ENCODE results near the gene ZFP69B. TPM values are rescaled to one million over a fixed set of nuclear protein-coding genes. Genes with fewer than 3 reads are reported as not detected.
A peak's percentile ranks its signal among the peaks of the same experiment; 100 is the strongest.

Gene ZFP69B
- total and polyA plus RNA-seq, 8 donors = 0.85 to 2.4 (median 1.5) TPM

DNA sequence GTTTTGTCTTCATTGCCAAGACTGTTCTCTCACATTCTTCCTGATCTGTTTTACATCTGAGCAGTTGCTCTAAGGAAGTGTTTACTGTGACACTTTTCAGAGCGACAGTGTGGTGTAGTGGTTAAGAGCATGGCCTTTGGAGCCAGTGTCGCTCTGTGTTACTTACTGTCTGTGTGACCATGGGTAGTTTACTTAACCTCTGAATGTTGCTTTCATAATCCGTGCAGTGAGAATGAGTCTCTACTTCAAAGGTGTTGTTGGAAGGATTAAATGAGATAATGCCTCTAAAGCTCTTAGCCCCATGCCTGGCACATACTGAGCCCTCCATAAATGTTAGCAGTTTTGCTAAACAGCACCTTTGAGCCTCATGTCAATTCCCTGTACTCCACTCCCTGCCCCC is 35.9 kb upstream of the ZFP69B start:
- H3K27ac ChIP-seq = no peak overlapping the region
- TF ChIP-seq, protein P1, sequence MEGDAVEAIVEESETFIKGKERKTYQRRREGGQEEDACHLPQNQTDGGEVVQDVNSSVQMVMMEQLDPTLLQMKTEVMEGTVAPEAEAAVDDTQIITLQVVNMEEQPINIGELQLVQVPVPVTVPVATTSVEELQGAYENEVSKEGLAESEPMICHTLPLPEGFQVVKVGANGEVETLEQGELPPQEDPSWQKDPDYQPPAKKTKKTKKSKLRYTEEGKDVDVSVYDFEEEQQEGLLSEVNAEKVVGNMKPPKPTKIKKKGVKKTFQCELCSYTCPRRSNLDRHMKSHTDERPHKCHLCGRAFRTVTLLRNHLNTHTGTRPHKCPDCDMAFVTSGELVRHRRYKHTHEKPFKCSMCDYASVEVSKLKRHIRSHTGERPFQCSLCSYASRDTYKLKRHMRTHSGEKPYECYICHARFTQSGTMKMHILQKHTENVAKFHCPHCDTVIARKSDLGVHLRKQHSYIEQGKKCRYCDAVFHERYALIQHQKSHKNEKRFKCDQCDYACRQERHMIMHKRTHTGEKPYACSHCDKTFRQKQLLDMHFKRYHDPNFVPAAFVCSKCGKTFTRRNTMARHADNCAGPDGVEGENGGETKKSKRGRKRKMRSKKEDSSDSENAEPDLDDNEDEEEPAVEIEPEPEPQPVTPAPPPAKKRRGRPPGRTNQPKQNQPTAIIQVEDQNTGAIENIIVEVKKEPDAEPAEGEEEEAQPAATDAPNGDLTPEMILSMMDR (IDR thresholded peaks at IDR 0.05) = no peak
- peaks cover 5 to 32% (median 20%) of the 10 kb centered on the region in 3 donors for H3K36me3 ChIP-seq
- H3K4me1 ChIP-seq = no peaks in the 10 kb centered on the region
- no peak for DNase-seq
- ATAC-seq = no peak
- no peaks in the 10 kb centered on the region for H3K27me3 ChIP-seq
- no peaks in the 10 kb centered on the region for H3K9me3 ChIP-seq
- no peak for FAIRE-seq
- intact Hi-C loops (cut with DNase I) = no loop called here
- whole genome bisulfite sequencing, 2 donors = 92 to 93% methylated on average over 3 of the region's 3 CpGs
- no peak overlapping the region for H3K4me3 ChIP-seq

DNA sequence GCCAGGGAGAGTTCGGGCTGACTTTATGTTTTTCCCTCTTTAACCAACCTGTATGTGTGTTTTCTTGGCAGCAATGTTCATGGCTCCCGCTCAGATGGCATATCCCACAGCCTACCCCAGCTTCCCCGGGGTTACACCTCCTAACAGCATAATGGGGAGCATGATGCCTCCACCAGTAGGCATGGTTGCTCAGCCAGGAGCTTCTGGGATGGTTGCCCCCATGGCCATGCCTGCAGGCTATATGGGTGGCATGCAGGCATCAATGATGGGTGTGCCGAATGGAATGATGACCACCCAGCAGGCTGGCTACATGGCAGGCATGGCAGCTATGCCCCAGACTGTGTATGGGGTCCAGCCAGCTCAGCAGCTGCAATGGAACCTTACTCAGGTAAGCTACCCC is 33.6 kb upstream of the ZFP69B start:
- FAIRE-seq = no peak
- intact Hi-C loops (cut with DNase I) = no loop called here
- Histone ChIP-seq H3K4me3 (no peak overlapping the region), H3K9me3 (no peaks in the 10 kb centered on the region), H3K27ac (no peak overlapping the region), H3K36me3 (peaks cover 5 to 32% (median 20%) of the 10 kb centered on the region in 3 donors), H3K27me3 (no peaks in the 10 kb centered on the region), H3K4me1 (no peaks in the 10 kb centered on the region)
- DNase-seq = no peak
- ATAC-seq = no peak
- WGBS, 2 donors = 97 to 99% methylated on average over 4 of the region's 4 CpGs
- TF ChIP-seq, protein P1 (IDR thresholded peaks at IDR 0.05) = no peak

DNA sequence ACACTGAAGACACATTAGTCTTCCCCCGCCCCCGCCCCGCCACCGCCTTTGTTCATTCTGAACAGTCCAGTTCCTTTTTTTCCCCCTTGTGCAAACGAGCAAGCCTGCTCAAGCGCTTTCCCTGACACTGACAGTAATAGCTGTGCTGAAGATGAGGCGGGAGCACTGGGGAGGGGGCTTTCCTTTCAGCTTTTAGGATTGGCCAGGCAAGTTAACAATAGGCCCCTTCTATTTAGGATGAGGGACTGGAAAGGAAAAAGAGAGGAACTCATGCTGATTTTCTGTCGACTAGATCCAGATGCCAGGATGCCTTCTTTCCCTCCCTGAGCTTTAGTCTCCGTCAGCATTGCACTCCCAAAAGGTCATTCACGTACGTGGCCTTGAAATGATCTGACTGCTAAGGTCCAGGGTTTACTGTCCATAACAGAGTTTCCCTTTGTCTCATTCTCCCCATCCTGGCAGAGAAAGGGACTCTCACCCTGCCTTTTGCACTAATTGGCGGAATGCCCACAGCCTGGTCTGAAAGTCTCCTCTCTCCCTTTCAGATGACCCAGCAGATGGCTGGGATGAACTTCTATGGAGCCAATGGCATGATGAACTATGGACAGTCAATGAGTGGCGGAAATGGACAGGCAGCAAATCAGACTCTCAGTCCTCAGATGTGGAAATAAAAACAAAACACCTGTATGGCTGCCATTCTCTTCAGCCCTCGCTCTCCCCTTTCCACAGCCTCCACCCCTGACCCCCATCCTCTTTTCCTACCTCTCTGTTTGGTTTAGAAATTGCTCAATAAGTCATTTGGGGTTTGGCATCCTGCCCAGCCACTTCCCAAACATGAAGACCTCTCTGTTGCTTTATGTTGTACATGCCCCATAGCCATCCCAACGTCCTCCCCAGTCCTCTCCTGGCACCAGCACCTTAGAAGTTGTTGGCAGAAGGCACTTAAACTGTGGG is 28.6 kb upstream of the ZFP69B start:
- H3K36me3 ChIP-seq = peaks cover 3 to 19% (median 5%) of the 10 kb centered on the region in 3 donors
- TF ChIP-seq, protein P1 (IDR thresholded peaks at IDR 0.05) = no peak
- H3K9me3 ChIP-seq = no peaks in the 10 kb centered on the region
- peak in 2 of 4 donors; percentile 53 to 54 for ATAC-seq
- no peak overlapping the region for H3K4me3 ChIP-seq
- no peak overlapping the region for H3K27ac ChIP-seq
- intact Hi-C loops (cut with DNase I) = no loop called here
- H3K4me1 ChIP-seq = no peaks in the 10 kb centered on the region
- H3K27me3 ChIP-seq = no peaks in the 10 kb centered on the region
- FAIRE-seq = no peak
- no peak for DNase-seq
- WGBS, 2 donors = 79 to 81% methylated on average over 15 of the region's 15 CpGs

DNA sequence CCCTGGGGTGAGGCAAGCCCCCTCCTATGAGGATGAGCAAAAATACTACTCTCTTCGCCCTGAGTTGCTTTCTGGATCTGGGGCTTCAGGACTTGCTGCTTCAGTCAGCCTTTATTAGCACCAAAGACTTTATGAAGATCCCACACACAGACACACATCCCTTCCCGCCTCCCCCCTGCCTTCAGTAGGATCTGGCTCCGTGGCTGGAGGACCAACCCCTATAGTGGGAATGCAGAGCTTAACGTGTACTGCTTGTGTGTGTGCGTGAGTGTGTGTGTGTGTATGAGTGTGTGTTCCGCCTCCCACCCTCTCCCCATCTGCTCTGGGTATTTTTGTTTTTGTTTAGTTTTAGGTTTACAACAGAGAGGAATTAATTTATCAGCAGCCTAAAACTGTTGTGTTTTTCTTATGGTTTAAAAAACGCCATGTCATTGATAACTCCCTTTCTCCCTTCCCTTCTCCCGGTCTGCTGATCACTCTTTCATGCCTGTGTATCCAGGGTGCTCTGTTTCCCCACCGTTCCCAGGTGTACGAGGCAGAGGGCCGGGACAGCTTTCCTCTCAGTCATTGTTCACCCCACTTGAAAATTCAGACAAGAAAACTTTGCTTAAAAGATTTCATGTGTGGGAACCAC is 27.5 kb upstream of the ZFP69B start:
- Histone ChIP-seq H3K36me3 (peaks cover 0 to 9% (median 0%) of the 10 kb centered on the region in 3 donors), H3K4me1 (no peaks in the 10 kb centered on the region), H3K27ac (no peak overlapping the region), H3K4me3 (no peak overlapping the region), H3K27me3 (no peaks in the 10 kb centered on the region), H3K9me3 (no peaks in the 10 kb centered on the region)
- ATAC-seq (no peak), DNase-seq (no peak), FAIRE-seq (no peak)
- WGBS, 2 donors = 86 to 89% methylated on average over 11 of the region's 11 CpGs
- TF ChIP-seq, protein P1 (IDR thresholded peaks at IDR 0.05) = no peak
- intact Hi-C loops (cut with DNase I) = no loop called here

Measured in pancreas (tissue), 10 donors.